Retinal pigment epithelial cell (primary cell): Measurements from ENCODE around the gene CCDC57.
"Not testable (repeated sequence)": the region's sequence is repeated elsewhere in the genome, so short reads cannot be mapped to it uniquely, and the experiment has no call there.

Source experiments
- DNase-seq: peaks from one replicate; pipeline ENCODE4 v3.0.0-alpha.2; 2010; ENCODE audit warnings: low read depth
- H3K4me3 ChIP-seq: 2 replicates; pipeline ENCODE4 v1.5.1; 2011; ENCODE audit warnings: mild to moderate bottlenecking, low read length, control low read depth, moderate library complexity
- TF ChIP-seq, protein P1 (sequence below): conservative IDR thresholded peaks from 2 replicates; pipeline ENCODE4 v1.5.1; 2011; ENCODE audit warnings: low read depth, low read length, control low read depth, inconsistent platforms

The CCDC57 gene

DNA sequence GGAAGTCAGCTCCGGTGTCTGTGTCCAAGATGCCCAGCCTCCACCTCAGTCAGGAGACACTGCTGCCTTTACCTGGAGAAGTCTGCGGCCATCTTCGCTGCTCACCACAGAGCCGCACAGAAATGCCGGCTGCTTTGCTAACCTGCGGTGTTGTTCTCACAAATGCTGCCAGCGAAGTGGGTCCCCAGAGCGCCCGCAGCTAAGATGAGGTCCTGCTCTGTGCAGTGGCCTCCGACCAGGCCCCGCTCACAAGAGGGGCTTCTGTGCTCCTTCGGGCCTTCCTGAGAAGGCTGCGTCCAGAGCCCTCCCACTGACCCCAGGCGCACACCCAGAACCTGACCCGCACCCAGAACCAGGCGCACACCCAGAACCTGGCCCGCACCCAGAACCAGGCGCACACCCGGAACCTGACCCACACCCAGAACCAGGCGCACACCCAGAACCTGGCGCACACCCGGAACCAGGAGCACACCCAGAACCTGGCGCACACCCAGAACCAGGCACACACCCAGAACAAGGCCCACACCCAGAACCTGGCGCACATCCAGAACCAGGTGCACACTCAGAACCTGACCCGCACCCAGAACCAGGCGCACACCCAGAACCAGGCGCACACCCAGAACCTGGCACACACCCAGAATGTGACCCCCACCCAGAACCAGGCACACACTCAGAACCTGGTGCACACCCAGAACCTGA, 63.1 kb downstream of the CCDC57 start:
- DNase-seq, result no peak
- H3K4me3 ChIP-seq, result no peak overlapping the region
- TF ChIP-seq, protein P1, sequence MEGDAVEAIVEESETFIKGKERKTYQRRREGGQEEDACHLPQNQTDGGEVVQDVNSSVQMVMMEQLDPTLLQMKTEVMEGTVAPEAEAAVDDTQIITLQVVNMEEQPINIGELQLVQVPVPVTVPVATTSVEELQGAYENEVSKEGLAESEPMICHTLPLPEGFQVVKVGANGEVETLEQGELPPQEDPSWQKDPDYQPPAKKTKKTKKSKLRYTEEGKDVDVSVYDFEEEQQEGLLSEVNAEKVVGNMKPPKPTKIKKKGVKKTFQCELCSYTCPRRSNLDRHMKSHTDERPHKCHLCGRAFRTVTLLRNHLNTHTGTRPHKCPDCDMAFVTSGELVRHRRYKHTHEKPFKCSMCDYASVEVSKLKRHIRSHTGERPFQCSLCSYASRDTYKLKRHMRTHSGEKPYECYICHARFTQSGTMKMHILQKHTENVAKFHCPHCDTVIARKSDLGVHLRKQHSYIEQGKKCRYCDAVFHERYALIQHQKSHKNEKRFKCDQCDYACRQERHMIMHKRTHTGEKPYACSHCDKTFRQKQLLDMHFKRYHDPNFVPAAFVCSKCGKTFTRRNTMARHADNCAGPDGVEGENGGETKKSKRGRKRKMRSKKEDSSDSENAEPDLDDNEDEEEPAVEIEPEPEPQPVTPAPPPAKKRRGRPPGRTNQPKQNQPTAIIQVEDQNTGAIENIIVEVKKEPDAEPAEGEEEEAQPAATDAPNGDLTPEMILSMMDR, result no peak

DNA sequence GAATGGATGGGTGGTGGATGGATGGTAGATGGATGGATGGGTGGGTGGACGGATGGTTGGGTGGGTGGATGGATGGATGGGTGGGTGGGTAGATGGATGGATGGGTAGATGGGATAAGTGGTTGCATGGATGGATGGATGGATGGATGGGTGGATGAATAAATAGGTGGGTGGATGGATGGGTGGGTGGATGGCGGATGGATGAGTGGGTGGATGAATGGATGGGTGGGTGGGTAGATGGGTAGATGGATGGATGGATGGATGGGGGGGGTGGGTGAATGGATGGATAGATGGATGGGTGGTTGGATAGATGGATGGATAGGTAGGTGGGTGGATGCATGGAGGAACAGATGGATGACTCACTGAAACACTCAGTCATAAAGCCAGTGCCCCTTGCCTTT, 63.6 kb downstream of the CCDC57 start:
- no peak for DNase-seq
- TF ChIP-seq, protein P1, result no peak
- H3K4me3 ChIP-seq, result no peak overlapping the region

DNA sequence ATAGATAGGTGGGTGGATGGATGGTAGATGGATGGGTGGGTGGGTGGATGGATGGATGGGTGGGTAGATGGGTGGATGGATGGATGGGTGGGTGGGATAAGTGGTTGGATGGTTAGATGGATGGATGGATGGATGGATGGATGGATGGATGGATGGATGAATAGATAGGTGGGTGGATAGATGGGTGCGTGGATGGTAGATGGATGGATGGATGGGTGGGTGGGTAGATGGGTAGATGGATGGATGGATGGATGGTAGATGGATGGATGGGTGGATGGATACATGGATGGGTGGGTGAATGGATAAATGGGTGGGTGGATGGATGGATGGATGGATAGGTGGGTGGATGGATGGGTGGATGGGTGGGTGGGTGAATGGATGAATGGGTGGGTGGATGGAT, 64.6 kb downstream of the CCDC57 start:
- no peak overlapping the region for H3K4me3 ChIP-seq
- DNase-seq, result no peak
- TF ChIP-seq, protein P1, result no peak

DNA sequence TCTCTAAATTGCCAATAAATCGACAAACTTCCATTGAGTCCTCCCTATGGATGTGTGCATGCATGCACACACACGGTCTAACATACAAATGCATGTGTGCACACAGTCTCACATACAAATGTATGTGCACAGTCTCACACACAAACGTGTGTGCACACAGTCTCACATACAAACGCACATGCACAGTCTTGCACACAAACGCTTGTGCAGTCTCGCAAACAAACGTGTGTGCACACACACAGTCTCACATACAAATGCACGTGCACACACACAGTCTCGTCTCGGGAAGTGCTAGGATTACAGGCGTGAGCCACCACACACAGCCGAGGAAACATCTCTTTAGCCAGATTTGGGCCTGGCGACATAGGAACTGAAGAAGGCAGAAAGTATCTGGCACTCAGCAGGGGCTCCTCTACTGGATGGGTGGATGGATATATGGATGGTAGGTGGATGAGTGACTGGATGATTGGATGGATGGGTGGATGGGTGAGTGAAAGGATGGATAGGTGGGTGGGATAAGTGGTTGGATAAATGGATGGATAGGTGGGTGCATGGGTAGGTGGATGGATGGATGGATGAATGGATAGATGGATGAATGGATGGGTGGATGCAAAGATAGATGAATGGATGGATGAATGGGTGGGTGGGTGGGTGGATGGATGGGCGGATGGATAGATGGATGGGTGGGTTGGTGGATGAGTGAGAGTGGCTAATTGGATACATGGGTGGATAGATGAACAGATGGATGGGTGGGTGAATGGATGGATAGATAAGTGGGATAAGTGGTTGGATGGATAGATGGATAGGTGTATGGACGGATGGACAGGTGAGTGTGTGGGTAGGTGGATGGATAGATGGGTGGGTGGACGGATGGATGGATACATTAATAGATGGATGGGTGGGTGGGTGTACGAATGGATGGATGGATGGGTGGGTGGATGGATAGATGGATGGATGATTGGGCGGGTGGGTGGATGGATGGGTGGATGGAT, 65.7 kb downstream of the CCDC57 start:
- TF ChIP-seq, protein P1, result no peak
- DNase-seq, result no peak
- H3K4me3 ChIP-seq, result no peak overlapping the region

DNA sequence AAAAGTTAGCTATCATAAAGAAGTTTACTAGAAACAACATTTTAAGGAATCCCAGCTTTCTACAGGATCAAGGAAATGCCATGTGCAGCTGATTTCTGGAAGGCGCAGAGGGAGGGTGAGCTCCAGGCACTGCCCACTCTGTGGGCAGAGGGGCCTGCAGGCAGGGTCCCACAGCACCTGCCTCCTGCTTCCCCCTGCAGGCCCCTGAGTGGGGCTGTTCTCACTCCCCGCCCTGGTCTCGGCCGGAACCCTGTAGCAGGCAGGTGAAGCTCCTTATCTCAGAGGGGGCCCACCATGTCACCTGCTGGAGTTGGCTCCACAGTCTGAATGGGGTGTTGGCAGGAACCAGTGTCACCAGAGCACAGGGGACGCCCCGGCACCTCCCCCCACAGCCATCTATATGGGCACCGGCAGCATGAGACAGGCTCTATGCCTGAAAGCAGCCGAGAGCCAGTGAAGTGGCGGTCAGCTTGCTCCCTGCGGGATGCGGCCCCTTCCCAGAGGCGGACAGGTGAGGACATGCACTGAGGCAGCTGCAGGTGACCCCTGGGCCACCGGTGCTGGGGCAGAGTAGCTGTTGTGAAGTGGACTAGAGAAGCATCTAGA, 67.0 kb downstream of the CCDC57 start:
- TF ChIP-seq, protein P1, result no peak
- no peak for DNase-seq
- no peak overlapping the region for H3K4me3 ChIP-seq

DNA sequence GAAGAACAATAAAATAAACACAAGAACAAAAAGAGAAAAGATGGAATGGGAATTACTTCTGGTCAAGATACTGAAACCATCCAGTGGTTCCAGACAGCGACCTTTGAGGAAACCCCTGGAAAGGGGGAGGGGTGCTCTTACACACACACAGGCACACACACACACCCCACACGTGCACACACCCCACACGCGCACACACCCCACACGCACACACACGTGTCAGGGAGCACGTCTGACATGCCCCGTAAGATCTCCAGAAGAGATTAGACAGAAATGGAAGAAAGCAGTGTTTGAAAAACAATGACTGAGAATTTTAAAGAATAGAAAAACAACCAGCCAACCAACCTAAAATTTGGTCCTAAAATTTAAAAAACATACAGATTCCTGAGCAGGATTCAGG, 69.3 kb downstream of the CCDC57 start:
- H3K4me3 ChIP-seq, result no peak overlapping the region
- no peak for DNase-seq
- TF ChIP-seq, protein P1, result no peak

DNA sequence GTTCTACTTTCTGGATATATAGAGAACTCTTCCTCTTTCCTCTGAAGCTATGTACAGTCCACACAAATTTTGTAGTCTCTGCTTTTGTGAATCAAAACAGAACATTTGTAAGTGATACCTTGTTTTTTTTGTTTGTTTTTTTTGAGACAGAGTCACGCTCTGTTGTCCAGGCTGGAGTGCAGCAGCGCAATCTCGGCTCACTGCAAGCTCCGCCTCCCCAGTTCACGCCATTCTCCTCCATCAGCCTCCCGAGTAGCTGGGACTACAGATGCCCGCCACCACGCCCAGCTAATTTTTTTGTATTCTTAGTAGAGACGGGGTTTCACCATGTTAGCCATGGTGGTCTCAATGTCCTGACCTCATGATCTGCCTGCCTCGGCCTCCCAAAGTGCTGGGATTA, 72.7 kb downstream of the CCDC57 start:
- H3K4me3 ChIP-seq, DNase-seq: not testable (repeated sequence)
